GM19372 (cell line): Measurements from ENCODE around the gene JMJD8.
A peak's percentile ranks its signal among the peaks of the same experiment; 100 is the strongest.

ENCODE experiments used
- ATAC-seq: cut with Tn5 transposase; IDR thresholded peaks from one replicate; pipeline ENCODE4 v1.9.1; 2021; ENCODE audit warnings: mild to moderate bottlenecking, low read depth, moderate library complexity; ENCODE audit not compliant: unreplicated experiment

Gene JMJD8

DNA sequence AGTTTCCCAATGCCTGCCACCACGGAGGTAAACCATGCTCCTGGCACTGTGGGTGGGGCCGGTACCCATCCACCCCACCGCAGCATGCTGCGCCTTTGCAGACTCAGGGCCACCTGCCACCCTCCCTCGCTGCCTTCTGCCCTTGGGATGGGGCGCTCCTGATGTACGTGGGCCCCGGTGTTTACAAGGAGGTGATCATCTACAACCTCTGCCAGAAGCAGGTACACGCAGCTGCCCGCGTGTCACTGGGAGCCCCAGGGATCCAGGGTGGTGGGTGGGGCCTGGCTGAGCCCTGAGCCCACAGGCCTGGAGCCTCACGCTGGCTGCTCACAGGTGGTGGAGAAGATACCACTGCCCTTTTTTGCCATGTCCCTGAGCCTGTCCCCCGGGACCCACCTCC, 17.6 kb downstream of the JMJD8 start:
- ATAC-seq: no peak

DNA sequence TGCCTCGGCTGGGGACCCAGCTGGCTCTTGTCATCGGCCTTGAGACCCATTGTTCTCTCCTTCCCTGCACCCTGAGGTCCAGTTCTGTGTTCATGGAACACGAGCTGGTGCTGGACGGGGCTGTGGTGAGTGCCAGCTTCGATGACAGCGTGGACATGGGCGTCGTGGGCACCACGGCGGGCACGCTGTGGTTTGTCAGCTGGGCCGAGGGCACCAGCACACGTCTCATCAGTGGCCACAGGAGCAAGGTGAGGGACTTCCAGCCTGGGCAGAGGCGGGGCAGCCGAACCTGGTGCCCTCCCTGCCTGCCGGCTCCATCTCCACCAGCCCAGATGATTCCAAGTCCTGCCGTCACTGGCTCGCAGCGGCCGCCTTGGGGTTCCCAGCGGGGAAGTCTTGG, 21.5 kb downstream of the JMJD8 start:
- ATAC-seq: no peak

DNA sequence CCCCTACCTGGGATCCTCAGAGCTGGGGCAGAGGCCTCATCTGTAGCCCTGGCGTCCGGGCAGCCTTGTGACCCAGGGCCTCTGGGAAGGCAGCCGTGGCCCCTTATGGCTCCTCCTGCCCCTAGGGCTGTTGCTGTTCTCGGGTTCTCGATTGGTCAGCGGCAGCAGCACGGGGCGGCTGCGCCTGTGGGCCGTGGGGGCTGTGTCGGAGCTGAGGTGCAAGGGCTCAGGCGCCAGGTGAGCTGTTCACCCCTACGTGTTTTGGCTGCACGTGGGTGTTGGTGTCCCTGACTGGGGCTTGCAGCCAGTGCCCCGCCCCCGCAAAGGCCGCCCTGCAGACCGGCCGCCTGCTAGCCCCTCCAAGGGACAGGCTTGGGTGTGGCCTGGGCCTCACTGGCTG, 22.0 kb downstream of the JMJD8 start:
- no peak for ATAC-seq

- no peak for ATAC-seq
Observed at GRCh38 chr16:661184-661821, 22.8 kb downstream of the JMJD8 start.

DNA sequence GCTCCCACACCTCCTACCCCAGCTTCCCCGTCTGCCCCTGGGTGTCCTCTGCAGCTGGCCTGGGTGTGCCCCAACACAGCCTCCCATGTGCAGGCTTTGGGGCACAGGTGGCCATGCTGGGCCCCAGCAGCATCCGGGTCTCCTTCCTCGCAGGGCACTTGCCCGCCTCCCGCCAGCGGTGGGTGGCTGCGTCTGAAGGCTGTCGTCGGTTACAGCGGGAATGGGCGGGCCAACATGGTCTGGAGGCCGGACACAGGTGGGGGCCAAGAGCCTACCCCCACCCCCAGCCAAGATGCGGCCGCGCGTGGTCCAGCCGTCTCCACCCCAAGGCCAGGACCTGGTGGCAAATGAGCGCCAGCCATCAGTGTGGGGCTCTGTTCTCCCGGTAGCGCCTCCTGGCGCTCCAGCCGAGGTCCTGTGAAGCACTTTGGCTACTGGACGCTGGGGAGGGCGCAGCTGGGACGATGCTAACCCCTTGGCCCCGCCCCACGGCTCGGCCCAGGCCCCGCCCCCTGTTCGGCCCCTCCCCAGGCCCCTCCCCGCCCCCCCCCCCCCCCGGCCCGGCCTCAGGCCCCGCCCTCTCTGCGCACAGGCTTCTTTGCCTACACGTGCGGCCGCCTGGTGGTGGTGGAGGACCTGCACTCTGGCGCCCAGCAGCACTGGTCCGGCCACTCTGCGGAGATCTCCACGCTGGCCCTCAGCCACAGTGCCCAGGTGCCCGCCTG, 23.5 kb downstream of the JMJD8 start:
- peak; percentile 55 for ATAC-seq

DNA sequence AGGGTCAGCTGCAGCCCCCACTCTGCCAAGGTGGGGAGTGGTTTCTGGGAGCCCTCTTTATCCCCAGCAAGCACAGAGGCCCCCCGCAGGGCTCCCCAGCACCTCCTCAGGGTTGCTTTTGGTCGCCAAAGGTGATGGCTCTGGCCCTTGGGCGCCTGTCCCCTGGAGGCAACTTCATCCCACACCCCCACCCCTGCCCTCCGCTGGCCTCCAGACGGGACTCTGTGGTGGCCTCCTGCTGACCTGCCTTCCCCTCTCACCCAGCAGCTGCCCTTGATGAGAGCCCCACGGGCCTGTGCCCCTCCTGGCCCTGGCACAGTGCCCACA, 24.0 kb downstream of the JMJD8 start:
- ATAC-seq: no peak

- no peak for ATAC-seq
Observed at GRCh38 chr16:659618-660017, 24.5 kb downstream of the JMJD8 start.

DNA sequence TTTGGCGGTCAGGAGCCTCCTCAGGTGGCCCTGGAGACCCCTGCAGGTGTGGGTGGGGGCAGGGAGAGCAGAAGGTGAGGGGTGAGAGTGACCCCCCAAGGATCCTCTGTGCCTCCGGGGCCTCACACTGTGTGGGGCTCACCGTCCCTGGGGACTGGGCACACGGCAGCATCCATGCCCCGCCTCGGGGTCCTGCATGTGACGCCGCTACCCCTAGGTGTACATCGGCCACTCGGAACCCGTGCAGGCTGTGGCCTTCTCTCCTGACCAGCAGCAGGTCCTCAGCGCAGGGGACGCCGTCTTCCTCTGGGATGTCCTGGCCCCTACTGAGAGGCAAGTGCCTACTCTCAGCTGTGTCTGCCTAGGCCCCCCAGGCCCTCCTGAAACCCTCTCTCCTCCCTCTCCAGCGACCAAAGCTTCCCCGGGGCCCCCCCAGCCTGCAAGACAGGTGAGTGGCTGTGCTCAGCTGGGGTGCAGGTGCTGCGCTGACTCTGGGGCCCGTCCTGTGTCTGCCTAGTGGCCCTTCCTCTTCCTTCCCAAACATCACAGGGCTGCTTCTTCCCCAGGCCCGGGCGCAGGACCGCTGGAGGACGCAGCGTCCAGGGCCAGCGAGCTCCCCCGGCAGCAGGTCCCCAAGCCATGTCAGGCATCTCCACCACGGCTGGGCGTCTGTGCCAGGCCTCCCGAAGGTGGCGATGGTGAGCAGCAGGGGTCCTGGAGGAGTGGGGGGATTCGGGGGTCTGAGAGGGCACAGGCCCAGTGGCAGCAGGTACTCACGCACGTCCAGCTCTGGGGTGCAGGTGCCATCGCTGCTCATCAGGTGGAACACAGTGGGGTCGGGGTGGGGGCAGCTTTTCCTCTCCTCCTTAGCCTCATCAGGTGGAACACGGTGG, 25.2 kb downstream of the JMJD8 start:
- ATAC-seq: no peak

- ATAC-seq: no peak
Observed at GRCh38 chr16:657487-657886, 26.6 kb downstream of the JMJD8 start.

- no peak for ATAC-seq
Observed at GRCh38 chr16:654034-654433, 30.1 kb downstream of the JMJD8 start.

- ATAC-seq: no peak
Observed at GRCh38 chr16:652454-653305, 31.5 kb downstream of the JMJD8 start.

DNA sequence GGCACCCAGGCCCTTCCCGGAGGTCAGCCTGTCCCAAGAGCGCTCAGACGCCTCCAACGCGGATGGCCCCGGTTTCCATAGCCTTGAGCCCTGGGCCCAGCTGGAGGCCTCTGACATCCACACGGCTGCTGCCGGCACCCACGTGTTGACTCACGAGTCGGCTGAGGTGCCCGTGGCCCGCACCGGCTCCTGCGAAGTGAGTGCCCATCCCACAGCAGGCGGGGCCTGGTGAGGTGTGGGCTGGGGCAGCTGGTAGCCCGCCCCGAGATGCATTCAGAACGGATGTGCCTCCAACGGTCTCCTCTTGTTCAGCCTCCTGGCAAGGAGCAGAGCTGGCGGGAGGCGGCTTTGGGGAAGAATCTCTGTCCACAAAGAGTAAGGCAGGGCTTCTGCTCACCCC, 32.3 kb downstream of the JMJD8 start:
- no peak for ATAC-seq

- ATAC-seq: peak; percentile 7
Observed at GRCh38 chr16:649631-650030, 34.5 kb downstream of the JMJD8 start.

DNA sequence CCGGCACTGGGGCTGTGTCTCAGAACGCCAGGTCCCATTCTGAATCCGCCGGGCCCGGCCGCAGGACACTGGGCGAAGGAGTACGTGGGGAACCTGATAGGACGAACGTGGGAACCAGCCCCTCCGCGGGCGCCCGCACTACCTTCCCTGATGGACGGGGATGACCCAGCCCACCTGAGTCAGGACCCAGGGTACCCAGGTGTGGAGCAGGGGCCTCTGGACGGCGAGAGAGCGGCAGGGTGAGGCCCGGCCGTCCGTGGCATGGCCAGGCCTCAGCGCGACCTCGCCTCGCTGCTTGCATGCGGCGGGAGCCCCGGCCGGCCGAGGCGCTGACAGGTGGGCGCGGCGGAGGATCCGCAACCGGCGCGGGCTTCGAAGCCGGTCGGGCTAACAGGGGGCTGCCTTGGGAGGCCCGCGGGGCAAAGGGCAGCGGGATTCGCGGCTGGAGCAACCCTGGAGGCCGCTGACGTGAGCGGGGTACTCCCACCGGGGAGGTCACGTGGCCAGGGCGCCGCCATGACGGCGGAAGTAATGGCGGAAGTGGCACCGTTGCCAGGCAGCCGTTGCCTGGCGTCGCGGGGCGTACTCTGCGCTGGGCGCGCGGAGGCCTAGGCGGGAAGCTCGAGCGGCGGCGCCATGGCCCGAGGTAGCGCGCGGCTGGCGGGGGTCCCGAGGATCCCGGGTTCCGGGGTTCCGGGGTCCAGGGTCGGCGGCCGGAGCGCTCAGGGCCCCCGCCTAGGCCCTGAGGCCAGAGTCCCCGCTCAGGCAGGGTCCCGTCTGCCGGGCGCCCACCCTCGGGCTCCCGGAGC, 35.1 kb downstream of the JMJD8 start, which contains the start of gene WDR90:
TSS of gene WDR90 (plus strand) at position 585 of the 809 bp plus-strand sequence. CDS start at position 637, 52 bp downstream.
- ATAC-seq: peak; percentile 80

DNA sequence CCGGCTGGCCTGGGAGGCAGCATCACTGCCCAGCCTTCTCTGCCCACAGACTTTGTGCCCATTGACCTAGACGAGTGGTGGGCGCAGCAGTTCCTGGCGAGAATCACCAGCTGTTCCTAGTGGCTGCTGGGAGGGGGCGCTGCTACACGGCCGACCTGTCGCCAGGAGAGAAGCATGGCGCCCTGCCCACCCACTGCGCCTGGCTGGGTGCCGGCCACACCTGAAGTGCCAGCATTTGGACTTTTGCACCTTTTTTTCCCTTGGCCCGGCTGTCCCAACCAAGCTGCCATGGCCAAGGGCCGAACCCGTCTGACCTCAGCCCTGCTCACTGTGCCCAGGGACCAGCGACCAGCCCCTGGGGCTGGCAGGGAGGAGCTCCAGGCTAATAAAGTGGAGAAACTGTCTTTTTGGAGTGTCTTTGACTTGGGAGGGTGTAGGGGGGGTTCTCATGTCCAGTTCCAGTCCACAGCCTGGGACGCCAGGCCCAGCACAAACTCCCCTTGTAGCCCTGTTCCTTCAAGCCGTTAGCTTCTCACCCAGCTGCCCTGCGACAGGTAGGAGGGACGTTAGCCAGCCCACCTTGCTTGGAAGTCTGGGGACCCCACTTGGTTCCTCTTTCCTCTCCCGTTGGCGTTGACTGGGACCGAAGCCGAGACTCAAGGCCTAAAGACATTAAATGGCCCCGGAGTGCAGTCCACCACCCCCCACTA, 35.9 kb downstream of the JMJD8 start:
- no peak for ATAC-seq

- ATAC-seq: no peak
Observed at GRCh38 chr16:647173-647902, 36.8 kb downstream of the JMJD8 start.

GRCh38 chr16:646679-647172, 37.4 kb downstream of the JMJD8 start:
- no peak for ATAC-seq
